Stimulated activated naive CD8-positive, alpha-beta T cell treated with anti-CD3 and anti-CD28 coated beads, Interleukin-15, Interleukin-2, amounts not matched to agents 100 ng/mL and 50 ng/mL, for 24 hours (primary cell): ENCODE data around the gene ABHD1.
"Not testable (repeated sequence)": the region's sequence is repeated elsewhere in the genome, so short reads cannot be mapped to it uniquely, and the experiment has no call there.

Source experiments
- H3K27ac Mint-ChIP-seq: one replicate; pipeline ENCODE4 v1.8.0; 2021; ENCODE audit warnings: mild to moderate bottlenecking, mixed read lengths
- H3K27me3 Mint-ChIP-seq: one replicate; pipeline ENCODE4 v1.8.0; 2021; ENCODE audit warnings: mixed read lengths
- H3K36me3 Mint-ChIP-seq: one replicate; pipeline ENCODE4 v1.8.0; 2021; ENCODE audit warnings: low read depth, mixed read lengths
- H3K4me1 Mint-ChIP-seq: one replicate; pipeline ENCODE4 v1.8.0; 2021; ENCODE audit warnings: low read depth, mixed read lengths
- H3K4me3 Mint-ChIP-seq: one replicate; pipeline ENCODE4 v1.8.0; 2021; ENCODE audit warnings: mild to moderate bottlenecking, mixed read lengths
- H3K9me3 Mint-ChIP-seq: one replicate; pipeline ENCODE4 v1.8.0; 2021; ENCODE audit warnings: mixed read lengths

The ABHD1 gene

GRCh38 chr2:27117995-27118524 is 5.6 kb upstream of the ABHD1 start:
- Mint-ChIP-seq H3K4me3 (peak overlapping the region; percentile 73), H3K9me3 (no peaks in the 10 kb centered on the region), H3K27ac (no peak overlapping the region), H3K4me1 (peaks cover 14% of the 10 kb centered on the region), H3K27me3 (peaks cover 39% of the 10 kb centered on the region), H3K36me3 (no peaks in the 10 kb centered on the region)

GRCh38 chr2:27118525-27119329 is 4.9 kb upstream of the ABHD1 start, which contains the start of gene CGREF1:
Gene CGREF1 (minus strand): TSS chr2:27119128. CDS start chr2:27104366, 14,762 bp downstream.
- H3K4me1 Mint-ChIP-seq = peaks cover 17% of the 10 kb centered on the region
- H3K4me3 Mint-ChIP-seq = peak within 1 kb of the TSS; percentile 84
- H3K27me3 Mint-ChIP-seq = peaks cover 39% of the 10 kb centered on the region
- H3K27ac Mint-ChIP-seq = peak within 1 kb of the TSS; percentile 88
- H3K36me3 Mint-ChIP-seq = no peaks in the 10 kb centered on the region
- no peaks in the 10 kb centered on the region for H3K9me3 Mint-ChIP-seq

GRCh38 chr2:27119330-27119670 is 4.3 kb upstream of the ABHD1 start:
- peaks cover 23% of the 10 kb centered on the region for H3K4me1 Mint-ChIP-seq
- not testable (repeated sequence) for H3K9me3 Mint-ChIP-seq, H3K36me3 Mint-ChIP-seq
- peak overlapping the region; percentile 88 for H3K27ac Mint-ChIP-seq
- peak overlapping the region; percentile 84 for H3K4me3 Mint-ChIP-seq
- H3K27me3 Mint-ChIP-seq = peaks cover 39% of the 10 kb centered on the region

- H3K4me1 Mint-ChIP-seq = peaks cover 23% of the 10 kb centered on the region
- no peak overlapping the region for H3K4me3 Mint-ChIP-seq
- H3K9me3 Mint-ChIP-seq = no peaks in the 10 kb centered on the region
- no peaks in the 10 kb centered on the region for H3K36me3 Mint-ChIP-seq
- no peak overlapping the region for H3K27ac Mint-ChIP-seq
- peaks cover 39% of the 10 kb centered on the region for H3K27me3 Mint-ChIP-seq
These were observed 1.7 kb upstream of the ABHD1 start for GRCh38 chr2:27121906-27122305.

- Mint-ChIP-seq H3K27ac (no peak overlapping the region), H3K9me3 (no peaks in the 10 kb centered on the region)
These were observed 824 bp upstream of the ABHD1 start for GRCh38 chr2:27122791-27123190.

GRCh38 chr2:27125104-27125503 is 1.5 kb downstream of the ABHD1 start:
- H3K27ac Mint-ChIP-seq = no peak overlapping the region

More at GRCh38 chr2:27122791-27123190, 824 bp upstream of the ABHD1 start:
- Mint-ChIP-seq H3K4me3 (peak overlapping the region; percentile 82), H3K36me3 (no peaks in the 10 kb centered on the region), H3K27me3 (peaks cover 31% of the 10 kb centered on the region), H3K4me1 (peaks cover 23% of the 10 kb centered on the region)

GRCh38 chr2:27126252-27126710 is 2.7 kb downstream of the ABHD1 start:
- H3K4me3 Mint-ChIP-seq = no peak overlapping the region
- no peak overlapping the region for H3K27ac Mint-ChIP-seq
- peaks cover 11% of the 10 kb centered on the region for H3K27me3 Mint-ChIP-seq
- H3K4me1 Mint-ChIP-seq = peaks cover 12% of the 10 kb centered on the region
- peaks cover 13% of the 10 kb centered on the region for H3K36me3 Mint-ChIP-seq
- no peaks in the 10 kb centered on the region for H3K9me3 Mint-ChIP-seq

More at GRCh38 chr2:27125104-27125503, 1.5 kb downstream of the ABHD1 start:
- Mint-ChIP-seq H3K27me3 (peaks cover 17% of the 10 kb centered on the region), H3K9me3 (no peaks in the 10 kb centered on the region), H3K4me3 (no peak overlapping the region), H3K4me1 (peaks cover 13% of the 10 kb centered on the region), H3K36me3 (peaks cover 9% of the 10 kb centered on the region)

GRCh38 chr2:27127883-27128667 is 4.5 kb downstream of the ABHD1 start:
- Mint-ChIP-seq H3K27me3 (no peaks in the 10 kb centered on the region), H3K9me3 (no peaks in the 10 kb centered on the region), H3K4me3 (no peak overlapping the region), H3K36me3 (peaks cover 26% of the 10 kb centered on the region), H3K4me1 (peaks cover 16% of the 10 kb centered on the region), H3K27ac (no peak overlapping the region)

- H3K4me3 Mint-ChIP-seq = no peak overlapping the region
- H3K27ac Mint-ChIP-seq = no peak overlapping the region
- peaks cover 33% of the 10 kb centered on the region for H3K36me3 Mint-ChIP-seq
- peaks cover 19% of the 10 kb centered on the region for H3K4me1 Mint-ChIP-seq
- no peaks in the 10 kb centered on the region for H3K9me3 Mint-ChIP-seq
- H3K27me3 Mint-ChIP-seq = no peaks in the 10 kb centered on the region
These were observed 5.3 kb downstream of the ABHD1 start for GRCh38 chr2:27128668-27129571.

- peaks cover 24% of the 10 kb centered on the region for H3K4me1 Mint-ChIP-seq
- no peaks in the 10 kb centered on the region for H3K27me3 Mint-ChIP-seq
- no peak overlapping the region for H3K4me3 Mint-ChIP-seq
- H3K27ac Mint-ChIP-seq = no peak overlapping the region
- no peaks in the 10 kb centered on the region for H3K9me3 Mint-ChIP-seq
- peaks cover 33% of the 10 kb centered on the region for H3K36me3 Mint-ChIP-seq
These were observed 6.8 kb downstream of the ABHD1 start for GRCh38 chr2:27130396-27130795.

- H3K36me3 Mint-ChIP-seq = peaks cover 33% of the 10 kb centered on the region
- H3K4me3 Mint-ChIP-seq = no peak overlapping the region
- H3K9me3 Mint-ChIP-seq = no peaks in the 10 kb centered on the region
- peaks cover 25% of the 10 kb centered on the region for H3K4me1 Mint-ChIP-seq
- H3K27me3 Mint-ChIP-seq = no peaks in the 10 kb centered on the region
- no peak overlapping the region for H3K27ac Mint-ChIP-seq
These were observed 7.8 kb downstream of the ABHD1 start for GRCh38 chr2:27131429-27131828.

GRCh38 chr2:27133195-27133875 is 9.7 kb downstream of the ABHD1 start:
- Mint-ChIP-seq H3K4me1 (peaks cover 25% of the 10 kb centered on the region), H3K27me3 (no peaks in the 10 kb centered on the region), H3K27ac (peak overlapping the region; percentile 87), H3K9me3 (no peaks in the 10 kb centered on the region), H3K4me3 (peak overlapping the region; percentile 97), H3K36me3 (peaks cover 33% of the 10 kb centered on the region)

GRCh38 chr2:27133905-27134780 is 10.5 kb downstream of the ABHD1 start, which contains the start of gene PREB:
Gene PREB (minus strand): TSS chr2:27134636. CDS start chr2:27134421, 215 bp downstream.
- Mint-ChIP-seq H3K4me1 (peaks cover 25% of the 10 kb centered on the region), H3K9me3 (no peaks in the 10 kb centered on the region), H3K27ac (peak within 1 kb of the TSS; percentile 91), H3K27me3 (no peaks in the 10 kb centered on the region), H3K4me3 (peak within 1 kb of the TSS; percentile 97), H3K36me3 (peaks cover 32% of the 10 kb centered on the region)
